Iris pigment epithelial cell (primary cell): ENCODE measurements around the gene SDR39U1.

Experiments
- DNase-seq: peaks from one replicate; pipeline ENCODE4 v3.0.0-alpha.2; 2011; ENCODE audit warnings: low read depth

SDR39U1 gene

DNA sequence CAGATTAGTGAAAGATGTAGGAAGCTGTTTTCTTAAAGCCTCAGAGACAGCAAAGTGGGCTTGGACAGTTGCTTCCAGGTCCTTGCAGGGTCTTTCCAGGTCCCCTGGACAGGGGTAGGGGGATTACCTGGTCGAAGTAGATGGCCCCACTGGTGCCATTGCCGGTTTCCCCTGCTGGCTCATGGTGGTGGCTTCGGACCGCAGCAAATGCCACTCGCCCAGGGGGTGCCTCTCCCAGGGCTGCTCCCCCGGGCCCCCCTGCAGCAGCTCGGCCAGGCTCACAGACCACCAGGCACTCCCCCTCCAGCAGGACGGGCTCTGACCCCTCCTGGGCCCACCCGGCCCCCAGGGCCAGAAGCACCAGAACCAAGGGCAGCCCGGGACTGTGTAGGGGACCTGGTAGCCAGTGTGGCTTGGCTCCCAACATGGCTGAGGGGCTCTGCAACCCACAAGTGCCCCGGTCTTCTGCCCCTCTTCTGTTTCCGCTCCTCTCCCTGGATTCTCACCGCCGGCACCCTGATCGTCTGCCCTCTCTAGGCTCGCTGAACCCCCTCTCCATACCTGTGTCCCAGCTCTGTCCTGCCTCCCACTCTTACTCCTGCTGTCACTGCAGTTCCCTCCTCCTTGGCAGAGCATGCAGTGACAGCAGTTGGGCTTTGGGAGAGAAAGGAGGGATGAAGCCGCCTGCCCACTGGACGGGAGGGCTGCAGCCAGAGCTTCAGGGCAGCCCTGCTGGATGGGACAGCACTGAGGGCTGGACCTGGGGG, 13.8 kb downstream of the SDR39U1 start:
- no peak for DNase-seq

DNA sequence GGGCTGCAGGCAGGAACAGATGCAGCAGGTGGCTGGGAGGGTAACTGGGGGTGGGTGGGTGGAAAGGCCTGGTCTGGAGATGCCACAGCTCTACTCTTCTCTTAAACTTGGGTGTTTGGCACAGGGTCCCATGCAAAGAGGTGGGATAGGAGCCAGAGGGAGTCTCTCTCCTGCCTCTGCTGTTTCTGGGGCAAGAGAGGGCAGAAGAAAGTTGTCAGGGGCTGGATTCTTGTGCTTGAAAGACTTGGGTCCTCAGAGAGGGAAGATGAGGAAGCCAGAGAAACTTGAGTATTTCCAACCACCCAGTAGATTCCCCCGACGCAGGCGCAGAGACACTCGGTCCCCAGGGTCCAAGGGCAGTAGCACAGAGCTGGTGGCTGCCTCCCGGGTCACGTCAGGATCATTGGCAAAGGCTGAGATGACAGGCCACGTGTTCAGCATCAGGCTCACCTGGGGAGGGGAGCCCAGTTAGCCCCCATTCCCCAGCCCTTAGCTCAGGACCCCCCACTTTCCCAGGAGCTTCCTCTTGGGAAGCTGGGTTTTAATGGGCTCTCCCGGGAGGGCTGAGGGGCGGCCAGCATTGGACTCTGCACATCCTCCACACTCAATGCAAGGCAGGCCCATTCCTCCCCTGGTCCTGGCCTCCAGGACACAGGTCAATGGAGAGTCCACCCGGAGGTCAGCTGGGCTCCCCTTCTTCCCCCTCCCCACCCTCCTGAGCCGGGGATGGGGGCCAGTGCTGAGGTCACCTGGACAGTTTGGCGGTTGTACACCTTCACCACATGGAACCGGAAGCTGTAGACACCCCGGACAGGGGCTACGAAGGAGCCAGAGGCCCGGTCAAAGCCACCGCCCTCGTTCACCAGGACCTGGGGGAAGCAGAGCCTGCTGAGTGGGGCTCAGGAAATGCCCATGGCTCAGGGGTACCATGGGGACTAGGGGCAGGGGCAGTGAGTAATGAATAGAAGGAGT, 14.8 kb downstream of the SDR39U1 start:
- DNase-seq, result no peak

DNA sequence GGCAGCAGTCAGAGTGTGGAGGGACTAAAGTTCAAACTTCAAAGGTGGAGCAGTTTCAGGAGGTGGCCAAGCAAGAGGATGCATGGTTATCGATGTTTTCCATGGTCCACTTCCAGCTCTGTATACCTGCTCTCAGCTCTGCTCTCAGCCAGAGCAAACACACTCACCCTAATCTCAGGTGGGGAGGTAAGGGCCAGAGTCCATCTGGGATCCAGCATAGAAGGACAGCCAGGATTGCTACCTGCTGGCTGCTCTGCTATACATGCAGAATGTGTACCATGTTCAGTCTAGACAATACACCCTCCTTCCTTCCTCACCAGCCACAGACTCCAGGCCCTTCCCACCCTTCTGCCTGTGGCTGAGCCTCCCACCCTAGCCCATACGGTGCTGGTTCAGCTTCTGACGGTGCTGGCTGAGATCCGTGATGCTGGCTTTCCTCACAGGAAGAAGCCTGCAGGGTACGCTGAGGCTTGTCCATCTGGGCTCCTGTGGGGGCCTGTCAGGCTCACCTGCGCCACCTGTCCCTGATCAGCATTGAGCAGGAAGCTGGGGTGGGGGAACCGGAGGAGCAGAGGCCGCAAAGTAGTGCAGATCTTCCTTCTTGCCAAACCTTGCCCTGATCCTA, 15.6 kb downstream of the SDR39U1 start:
- no peak for DNase-seq

DNA sequence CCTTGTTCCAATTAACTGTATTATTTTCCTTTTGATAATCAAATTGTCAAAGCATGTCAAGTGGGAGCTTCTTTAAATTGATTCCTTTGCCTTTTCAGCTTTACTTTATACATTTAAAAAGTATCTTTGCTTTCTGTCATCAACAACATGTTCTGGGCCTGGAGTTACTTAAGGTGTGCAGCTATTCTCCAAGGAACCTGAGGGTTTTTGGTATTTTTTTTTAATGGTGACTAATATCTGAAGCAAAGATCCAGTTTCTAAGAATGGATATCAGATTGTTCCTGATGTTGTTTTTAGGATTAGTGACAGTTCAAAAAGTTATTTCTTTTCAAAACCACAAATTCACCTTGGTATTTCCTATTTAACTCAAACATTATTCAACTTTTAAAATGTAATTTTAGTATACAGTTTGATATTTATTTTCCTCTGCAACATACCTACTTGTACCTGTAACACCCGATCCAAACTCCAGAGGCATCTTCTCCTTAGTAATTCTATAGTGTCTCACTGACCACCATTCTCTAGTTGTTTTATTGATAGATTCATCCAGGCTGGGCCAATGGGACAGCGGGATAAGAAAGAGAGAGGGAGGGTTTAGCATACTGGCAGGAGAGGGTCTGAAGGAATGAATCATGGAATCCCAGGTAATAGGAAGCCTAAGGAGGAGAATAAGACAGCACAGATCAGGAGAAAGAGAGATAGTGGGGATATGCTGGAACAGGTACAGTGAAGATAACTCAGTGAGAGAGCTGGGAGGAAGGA, 16.2 kb downstream of the SDR39U1 start:
- DNase-seq, result no peak

DNA sequence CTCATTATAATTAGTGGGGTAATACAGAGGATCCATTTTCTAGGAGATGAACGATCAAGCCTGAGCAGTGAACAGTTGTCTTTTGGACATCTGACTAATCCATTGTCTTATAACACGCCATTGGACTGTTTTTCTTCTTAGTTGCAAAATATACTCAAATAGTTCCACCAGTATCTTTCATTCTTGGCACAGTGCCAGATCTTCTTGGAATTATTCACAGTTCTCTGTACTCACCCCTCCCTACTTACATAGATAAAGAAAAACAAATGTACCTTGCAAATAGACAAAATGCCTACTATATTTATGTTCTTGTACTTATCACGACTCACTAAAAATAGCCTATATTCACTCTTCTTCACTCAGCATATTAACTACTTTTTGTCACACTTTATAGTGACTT, 16.9 kb downstream of the SDR39U1 start:
- peak; percentile 92 for DNase-seq

DNA sequence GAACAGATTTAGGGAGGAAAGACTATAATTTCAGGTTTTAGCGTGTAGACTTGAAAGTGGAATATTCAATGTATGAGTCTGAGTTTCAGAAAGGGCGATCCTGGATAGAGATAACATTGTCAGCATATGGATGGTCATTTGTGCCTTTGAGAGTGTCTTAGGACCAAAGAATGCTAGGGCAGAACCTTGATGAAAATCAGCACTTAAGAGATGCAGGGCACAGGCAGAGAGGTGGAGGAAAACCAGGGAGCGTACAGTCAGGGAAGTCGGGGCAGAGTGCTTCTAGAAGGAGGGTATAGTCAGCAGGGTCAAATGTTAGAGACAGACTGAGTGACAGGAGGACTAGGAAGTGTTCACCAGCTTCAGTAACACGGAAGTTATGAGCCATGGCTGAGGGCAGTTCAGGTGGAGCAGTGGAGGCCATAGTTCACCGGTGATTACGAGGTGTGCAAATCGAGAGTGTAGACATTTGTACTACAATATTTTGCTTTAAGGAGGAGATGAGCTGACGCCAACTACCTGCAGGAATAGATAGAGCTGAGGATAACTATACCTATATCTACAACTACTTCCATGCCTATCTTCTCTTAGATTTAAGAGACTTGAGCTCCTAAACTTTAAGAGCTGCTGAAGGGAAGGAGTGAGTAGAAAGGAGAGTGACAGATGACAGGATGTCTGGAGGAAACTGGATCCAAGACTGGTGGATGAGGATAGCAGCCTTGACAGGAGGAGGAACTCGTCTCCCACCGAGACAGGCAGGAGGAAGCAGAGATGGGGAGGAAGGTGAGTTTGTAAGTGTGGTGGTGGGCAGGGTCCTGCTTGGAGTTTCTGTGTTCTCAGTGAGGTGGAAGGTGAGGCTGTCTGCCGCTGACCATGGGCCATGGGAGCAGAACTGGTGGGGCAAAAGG, 19.6 kb downstream of the SDR39U1 start:
- DNase-seq, result no peak

DNA sequence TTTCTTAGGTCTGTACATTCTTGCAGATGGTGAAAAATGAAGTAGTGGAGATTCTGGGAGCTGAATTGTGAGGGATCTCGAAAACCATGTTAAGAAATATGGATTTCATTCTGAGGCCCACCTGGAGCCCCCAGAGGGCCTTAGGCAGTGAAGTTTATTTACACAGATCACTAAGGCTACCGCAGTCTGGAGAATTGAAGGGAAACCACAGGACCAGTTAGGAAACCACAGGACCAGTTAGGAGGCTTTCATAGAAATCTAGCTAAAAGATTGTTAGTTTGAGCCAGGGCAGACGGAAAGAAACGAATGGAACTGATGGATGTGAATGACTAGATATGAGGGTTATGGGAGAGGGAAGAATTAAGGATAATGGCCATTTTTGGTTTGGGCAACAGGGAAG, 20.3 kb downstream of the SDR39U1 start:
- no peak for DNase-seq

DNA sequence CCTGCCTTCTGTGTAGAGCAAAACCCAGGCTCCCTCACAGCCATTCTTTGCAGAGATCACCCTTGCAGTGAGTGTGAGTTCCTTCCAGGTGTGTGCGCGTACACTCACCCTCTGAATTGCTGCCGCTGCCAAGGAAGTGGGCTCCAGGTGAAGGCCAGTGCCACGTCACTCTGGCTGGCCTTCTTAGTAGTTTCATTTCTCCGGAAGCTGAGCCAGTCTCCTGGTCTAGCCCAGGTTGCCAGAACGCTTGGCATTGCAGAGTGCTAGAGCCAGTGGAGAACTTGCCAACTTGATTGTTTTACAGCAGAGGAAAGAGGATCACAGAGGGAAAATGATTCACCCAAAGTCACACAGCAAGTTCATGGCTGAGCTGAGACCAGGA, 24.1 kb downstream of the SDR39U1 start:
- DNase-seq, result no peak

DNA sequence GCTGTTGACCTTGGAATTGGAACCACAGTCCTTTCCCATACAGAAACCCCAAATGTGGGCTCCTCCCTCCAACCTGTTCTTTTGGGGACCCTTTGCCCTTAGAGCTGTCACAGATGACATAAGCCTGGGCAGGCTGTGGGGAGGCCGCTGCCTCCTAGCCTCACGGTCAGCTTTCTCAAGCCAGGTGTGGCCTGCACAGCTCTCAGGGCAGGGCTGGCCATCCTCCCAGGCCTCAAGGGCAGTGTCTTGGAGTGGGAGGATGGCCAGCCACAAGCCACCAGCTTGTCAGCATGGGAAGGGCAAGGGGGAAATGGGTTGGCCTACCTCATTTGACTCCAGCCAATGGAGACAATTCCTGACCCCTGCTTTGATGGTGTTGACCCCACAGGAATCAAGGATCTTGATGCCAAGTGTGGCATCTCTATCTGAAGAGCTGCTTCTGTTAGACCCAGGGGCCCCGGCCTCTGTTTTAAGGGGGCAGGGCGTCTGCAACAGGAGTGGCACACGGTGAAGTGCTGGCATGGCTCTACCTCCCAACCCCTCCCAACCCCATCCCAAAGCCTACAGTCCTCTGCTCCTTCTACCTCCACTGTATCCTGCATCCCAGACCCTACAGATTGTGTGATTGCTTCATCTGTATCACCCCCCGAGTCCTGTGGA, 24.6 kb downstream of the SDR39U1 start:
- no peak for DNase-seq

DNA sequence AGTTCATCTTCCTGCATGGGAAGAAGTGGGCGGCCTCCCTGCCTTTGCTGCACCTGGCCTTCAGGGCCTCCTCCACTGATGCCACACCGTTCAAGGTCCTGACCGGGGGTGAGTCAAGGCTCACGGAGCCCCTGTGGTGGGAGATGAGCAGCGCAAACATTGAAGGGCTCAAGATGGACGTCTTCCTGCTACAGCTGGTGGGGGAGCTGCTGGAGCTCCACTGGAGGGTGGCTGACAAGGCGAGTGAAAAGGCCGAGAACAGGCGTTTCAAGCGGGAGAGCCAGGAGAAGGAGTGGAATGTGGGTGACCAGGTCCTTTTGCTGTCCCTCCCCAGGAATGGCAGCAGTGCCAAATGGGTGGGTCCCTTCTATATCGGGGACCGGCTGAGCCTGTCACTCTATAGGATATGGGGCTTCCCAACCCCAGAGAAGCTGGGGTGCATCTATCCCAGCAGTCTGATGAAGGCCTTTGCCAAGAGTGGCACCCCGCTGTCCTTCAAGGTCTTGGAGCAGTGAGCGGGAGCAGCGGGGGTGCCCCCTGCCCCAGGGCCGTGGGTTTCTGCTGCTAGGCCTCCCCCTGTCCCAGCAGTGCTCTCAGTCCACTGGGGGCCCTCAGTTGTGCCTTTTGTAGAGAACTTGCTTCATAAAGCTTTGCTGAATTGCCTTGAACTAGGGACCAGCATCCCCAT, 25.5 kb downstream of the SDR39U1 start:
- no peak for DNase-seq

DNA sequence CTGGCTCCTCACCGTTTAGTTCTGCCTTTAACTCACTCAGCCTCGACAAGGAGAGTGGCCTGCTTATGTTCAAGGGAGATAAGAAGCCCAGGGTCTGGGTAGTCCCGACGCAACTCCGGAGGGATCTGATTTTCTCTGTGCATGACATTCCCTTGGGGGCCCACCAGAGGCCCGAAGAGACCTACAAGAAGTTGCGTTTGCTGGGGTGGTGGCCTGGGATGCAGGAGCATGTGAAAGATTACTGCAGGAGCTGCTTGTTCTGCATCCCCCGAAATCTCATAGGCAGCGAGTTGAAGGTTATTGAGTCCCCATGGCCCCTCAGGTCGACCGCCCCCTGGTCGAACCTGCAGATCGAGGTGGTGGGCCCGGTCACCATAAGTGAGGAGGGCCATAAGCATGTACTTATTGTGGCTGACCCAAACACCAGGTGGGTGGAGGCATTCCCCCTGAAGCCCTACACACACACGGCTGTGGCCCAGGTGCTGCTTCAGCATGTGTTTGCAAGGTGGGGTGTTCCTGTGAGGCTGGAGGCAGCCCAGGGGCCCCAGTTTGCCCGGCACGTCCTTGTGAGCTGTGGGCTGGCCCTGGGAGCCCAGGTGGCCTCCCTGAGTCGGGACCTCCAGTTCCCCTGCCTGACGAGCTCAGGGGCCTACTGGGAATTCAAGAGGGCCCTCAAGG, 26.2 kb downstream of the SDR39U1 start:
- no peak for DNase-seq

DNA sequence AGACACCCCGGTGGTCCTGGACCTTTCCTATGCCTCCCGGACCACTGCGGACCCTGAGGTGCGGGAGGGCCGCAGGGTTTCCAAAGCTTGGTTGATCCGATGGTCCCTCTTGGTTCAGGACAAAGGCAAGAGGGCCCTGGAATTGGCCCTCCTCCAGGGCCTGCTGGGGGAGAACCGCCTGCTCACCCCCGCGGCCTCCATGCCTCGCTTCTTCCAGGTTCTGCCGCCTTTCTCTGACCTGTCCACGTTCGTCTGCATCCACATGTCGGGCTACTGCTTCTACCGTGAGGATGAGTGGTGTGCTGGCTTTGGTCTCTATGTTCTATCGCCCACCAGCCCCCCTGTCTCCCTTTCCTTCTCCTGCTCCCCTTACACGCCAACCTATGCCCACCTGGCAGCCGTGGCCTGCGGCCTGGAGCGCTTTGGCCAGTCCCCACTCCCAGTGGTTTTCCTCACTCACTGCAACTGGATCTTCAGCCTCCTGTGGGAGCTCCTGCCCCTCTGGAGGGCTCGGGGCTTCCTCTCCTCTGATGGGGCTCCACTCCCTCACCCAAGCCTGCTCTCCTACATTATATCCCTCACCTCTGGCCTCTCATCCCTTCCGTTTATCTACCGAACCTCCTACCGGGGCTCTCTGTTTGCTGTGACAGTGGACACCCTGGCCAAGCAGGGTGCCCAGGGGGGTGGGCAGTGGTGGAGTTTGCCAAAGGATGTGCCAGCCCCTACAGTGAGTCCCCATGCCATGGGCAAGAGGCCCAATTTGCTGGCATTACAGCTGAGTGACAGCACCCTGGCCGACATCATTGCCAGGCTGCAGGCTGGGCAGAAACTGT, 26.9 kb downstream of the SDR39U1 start:
- DNase-seq, result no peak

DNA sequence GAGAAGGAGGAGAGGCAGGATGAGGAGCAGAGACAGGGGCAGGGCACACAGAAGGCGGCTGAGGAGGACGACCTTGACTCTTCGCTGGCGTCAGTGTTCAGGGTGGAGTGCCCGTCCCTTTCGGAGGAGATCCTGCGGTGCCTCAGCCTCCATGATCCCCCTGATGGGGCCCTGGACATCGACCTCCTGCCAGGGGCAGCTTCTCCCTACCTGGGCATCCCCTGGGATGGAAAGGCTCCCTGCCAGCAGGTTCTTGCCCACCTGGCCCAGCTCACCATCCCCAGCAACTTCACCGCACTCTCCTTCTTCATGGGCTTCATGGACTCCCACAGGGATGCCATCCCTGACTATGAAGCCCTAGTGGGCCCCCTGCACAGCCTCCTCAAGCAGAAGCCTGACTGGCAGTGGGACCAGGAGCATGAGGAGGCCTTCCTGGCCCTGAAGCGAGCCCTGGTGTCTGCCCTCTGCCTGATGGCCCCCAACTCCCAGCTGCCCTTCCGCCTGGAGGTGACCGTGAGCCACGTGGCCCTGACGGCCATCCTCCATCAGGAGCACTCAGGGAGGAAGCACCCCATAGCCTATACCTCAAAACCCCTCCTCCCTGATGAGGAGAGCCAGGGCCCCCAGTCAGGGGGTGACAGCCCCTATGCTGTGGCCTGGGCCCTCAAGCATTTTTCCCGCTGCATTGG, 27.7 kb downstream of the SDR39U1 start:
- DNase-seq, result no peak

DNA sequence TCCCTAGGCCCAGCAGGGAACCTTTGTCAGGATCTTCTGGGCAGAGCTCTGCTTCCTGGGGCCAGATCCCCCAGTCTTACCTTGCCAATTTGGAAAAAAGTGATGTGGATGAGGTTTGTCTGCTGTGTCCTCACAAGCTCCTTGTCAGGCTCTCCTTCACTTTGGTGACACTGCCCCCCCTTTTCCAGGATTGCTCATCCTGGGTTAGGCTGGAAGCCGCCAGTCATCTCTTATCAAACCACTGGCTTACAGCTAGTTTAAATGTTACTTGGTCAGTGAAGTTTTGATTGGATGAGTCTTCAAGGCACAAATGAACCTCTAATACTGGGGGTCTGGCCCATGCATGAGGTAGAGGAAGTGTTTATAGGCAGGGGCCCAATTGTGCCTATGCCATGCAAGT, 28.5 kb downstream of the SDR39U1 start:
- no peak for DNase-seq

DNA sequence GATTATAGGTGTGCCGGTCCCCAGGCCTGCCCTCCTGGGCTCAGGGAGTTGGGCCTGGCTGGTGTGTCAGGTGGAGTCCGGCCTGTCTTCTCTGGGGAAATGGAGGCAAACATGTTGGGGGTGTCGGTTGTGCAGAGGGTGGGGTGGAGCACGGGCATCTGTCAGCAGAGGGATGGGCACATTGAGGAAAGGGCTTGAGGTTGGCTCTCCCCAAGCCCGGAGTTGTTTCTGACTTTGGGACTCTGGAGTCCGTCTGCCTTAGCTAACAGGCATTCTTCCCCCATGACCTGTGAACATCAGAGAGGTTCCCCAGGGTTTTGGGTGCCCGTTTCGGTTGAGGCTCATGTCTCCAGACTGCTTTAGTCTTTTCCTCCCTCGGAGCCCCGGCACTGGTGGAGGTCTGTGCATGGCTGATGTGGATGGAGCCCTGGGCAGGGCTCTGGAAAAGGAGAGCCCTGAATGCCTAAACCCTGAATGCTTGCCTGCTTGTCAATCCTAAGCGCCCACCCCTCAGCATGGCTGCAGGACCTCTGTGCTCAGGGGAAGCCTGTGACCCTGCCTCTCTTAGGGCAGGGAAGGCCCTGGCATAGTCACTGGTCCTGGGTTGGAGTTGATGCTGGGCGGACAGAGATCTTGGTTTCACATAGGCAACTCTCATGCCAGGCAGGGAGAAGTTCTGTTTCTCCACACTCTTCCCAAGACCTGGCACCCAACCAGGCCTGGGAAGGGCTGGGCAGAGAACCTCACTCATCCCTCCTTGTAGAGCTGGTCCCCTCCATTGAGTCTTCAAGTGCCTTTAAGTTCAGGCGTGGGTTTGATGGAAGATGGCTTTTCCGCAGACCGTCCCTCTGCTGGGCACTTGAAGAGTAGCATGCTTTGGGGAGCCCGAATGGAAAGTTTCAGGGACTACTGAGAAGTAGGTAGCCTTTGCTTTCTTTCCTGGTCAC, 30.9 kb downstream of the SDR39U1 start:
- DNase-seq, result peak; percentile 70

DNA sequence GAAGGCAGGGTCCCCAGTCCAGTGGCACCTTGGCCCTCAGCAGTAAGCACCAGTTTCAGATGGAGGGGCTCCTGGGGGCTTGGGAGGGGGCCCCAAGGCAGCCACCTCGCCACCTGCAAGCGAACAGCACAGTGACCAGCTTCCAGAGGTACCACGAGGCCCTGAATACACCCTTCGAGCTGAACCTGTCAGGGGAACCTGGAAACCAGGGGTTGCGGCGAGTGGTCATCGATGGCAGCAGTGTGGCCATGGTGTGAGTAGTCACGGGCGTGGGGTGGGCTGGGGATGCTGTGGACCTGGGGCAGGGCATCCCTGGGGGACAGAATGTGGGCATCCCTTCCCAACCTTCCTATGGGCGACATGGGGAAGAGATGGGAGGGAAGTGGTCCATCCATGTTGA, 32.6 kb downstream of the SDR39U1 start:
- no peak for DNase-seq

DNA sequence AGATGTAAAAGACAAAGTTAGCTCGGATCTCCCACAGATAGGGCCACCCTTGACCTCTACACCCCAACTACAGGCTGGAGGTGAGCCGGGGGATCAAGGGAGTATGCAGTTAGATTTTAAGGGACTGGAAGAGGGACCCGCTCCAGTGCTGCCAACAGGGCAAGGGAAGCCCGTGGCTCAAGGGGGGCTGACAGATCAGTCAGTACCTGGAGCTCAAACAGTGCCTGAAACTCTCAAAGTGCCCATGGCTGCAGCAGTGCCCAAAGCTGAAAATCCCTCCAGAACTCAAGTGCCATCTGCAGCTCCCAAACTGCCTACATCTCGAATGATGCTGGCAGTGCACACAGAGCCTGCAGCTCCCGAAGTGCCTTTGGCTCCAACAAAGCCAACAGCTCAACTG, 33.4 kb downstream of the SDR39U1 start:
- DNase-seq, result no peak
